Stimulated activated CD4-positive, alpha-beta T cell treated with anti-CD3 and anti-CD28 coated beads, Interleukin-4, amount 100 ng/mL, for 48 hours (primary cell): ENCODE measurements around the gene PHF1.

Experiments
- DNase-seq, 2 donors: peaks; one replicate each; pipeline ENCODE4 v3.0.0-alpha.2; 2020; ENCODE audit warnings: low read depth in 2 of 2

PHF1 gene

GRCh38 chr6:33431880-33432541 lies 21.2 kb downstream of the PHF1 start:
- DNase-seq, result no peak

GRCh38 chr6:33432546-33432945 lies 21.7 kb downstream of the PHF1 start:
- DNase-seq, result no peak

- no peak for DNase-seq
Measured at GRCh38 chr6:33433001-33433543, 22.3 kb downstream of the PHF1 start.

- no peak for DNase-seq
Measured at GRCh38 chr6:33433544-33434191, 22.9 kb downstream of the PHF1 start.

GRCh38 chr6:33434961-33435360 lies 24.1 kb downstream of the PHF1 start:
- no peak for DNase-seq

GRCh38 chr6:33437666-33438065 lies 26.9 kb downstream of the PHF1 start:
- no peak for DNase-seq

GRCh38 chr6:33438978-33439594 lies 28.3 kb downstream of the PHF1 start:
- DNase-seq, result no peak

- no peak for DNase-seq
Measured at GRCh38 chr6:33439956-33440648, 29.3 kb downstream of the PHF1 start.

GRCh38 chr6:33440649-33441309 lies 30.0 kb downstream of the PHF1 start:
- DNase-seq, result no peak

- DNase-seq, result no peak
Measured at GRCh38 chr6:33441457-33441856, 30.6 kb downstream of the PHF1 start.

GRCh38 chr6:33442283-33442682 lies 31.5 kb downstream of the PHF1 start:
- no peak for DNase-seq

- no peak for DNase-seq
Measured at GRCh38 chr6:33443025-33443424, 32.2 kb downstream of the PHF1 start.

- DNase-seq, result no peak
Measured at GRCh38 chr6:33443619-33444504, 33.0 kb downstream of the PHF1 start.

- DNase-seq, result no peak
Measured at GRCh38 chr6:33445119-33445603, 34.3 kb downstream of the PHF1 start.

GRCh38 chr6:33446356-33446755 lies 35.5 kb downstream of the PHF1 start:
- no peak for DNase-seq

- DNase-seq, result no peak
Measured at GRCh38 chr6:33450434-33450833, 39.6 kb downstream of the PHF1 start.

GRCh38 chr6:33451606-33452005 lies 40.8 kb downstream of the PHF1 start:
- no peak for DNase-seq

GRCh38 chr6:33452496-33452895 lies 41.7 kb downstream of the PHF1 start:
- DNase-seq, result no peak

GRCh38 chr6:33453393-33454008 lies 42.7 kb downstream of the PHF1 start:
- DNase-seq, result no peak
